Muscle layer of colon (tissue), 2 donors: ENCODE measurements around the gene RASA3.
"Not testable (repeated sequence)": the region's sequence is repeated elsewhere in the genome, so short reads cannot be mapped to it uniquely, and the experiment has no call there.

Experiments used
- H3K27ac ChIP-seq: one replicate; pipeline ENCODE4 v1.7.0; 2013; ENCODE audit warnings: low read depth, mild to moderate bottlenecking, low read length, moderate library complexity
- H3K27me3 ChIP-seq, 2 donors: one replicate each; pipeline ENCODE4 v1.7.0; 2013; ENCODE audit warnings: low read length in 2 of 2, mild to moderate bottlenecking in 2 of 2; ENCODE audit not compliant: insufficient read depth in 2 of 2, control insufficient read depth in 1 of 2
- H3K36me3 ChIP-seq: one replicate; pipeline ENCODE4 v1.7.0; 2013; ENCODE audit warnings: mild to moderate bottlenecking, low read length; ENCODE audit not compliant: insufficient read depth
- H3K4me1 ChIP-seq: one replicate; pipeline ENCODE4 v1.7.0; 2013; ENCODE audit warnings: mild to moderate bottlenecking, low read length; ENCODE audit not compliant: insufficient read depth
- H3K4me3 ChIP-seq, 2 donors: one replicate each; pipeline ENCODE4 v1.7.0; 2013; ENCODE audit warnings: low read length in 2 of 2, low read depth in 1 of 2, mild to moderate bottlenecking in 1 of 2, moderate library complexity in 1 of 2
- H3K9ac ChIP-seq: one replicate; pipeline ENCODE4 v1.7.0; 2013; ENCODE audit warnings: low read length
- H3K9me3 ChIP-seq: one replicate; pipeline ENCODE4 v1.7.0; 2013; ENCODE audit warnings: mild to moderate bottlenecking, low read length
- donor health status: abdominal sarcoma.
- donor health status: Adenocarcinoma of cecum.

RASA3 gene

GRCh38 chr13:114100446-114101357 is 31.7 kb downstream of the RASA3 start:
- Histone ChIP-seq H3K36me3 (no peaks in the 10 kb centered on the region), H3K4me3 (no peak overlapping the region), H3K27me3 (no peaks in the 10 kb centered on the region), H3K27ac (peak overlapping the region; percentile 57), H3K4me1 (peaks cover 31% of the 10 kb centered on the region), H3K9ac (no peak overlapping the region), H3K9me3 (no peaks in the 10 kb centered on the region)

DNA sequence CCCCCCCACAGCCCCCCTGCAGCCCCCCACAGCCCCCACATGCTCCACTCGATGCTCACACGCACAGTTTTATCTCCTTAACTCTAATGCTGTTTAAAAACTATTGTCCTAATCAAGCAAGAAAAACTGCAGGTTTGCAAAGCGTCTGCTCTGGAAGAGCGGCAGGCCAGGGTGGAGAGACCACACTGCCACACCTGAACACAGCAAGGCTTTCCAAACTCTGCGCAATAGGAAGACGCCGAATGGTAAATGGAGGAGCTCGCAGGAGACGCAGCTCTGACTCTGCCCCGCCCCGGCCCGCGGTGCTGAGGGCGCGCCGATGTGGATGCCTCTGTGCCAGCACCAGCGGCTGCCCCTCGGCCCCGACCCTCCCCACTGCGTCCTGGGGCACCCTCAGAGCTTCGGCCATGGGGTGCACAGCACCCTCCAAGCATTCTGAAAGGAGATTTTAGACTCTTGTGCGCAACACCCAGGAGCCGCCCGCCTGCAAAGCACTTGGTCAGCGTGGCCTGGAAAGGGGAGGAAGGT is 32.4 kb downstream of the RASA3 start:
- Histone ChIP-seq H3K9me3 (no peaks in the 10 kb centered on the region), H3K4me1 (peaks cover 23% of the 10 kb centered on the region), H3K27ac (peak overlapping the region; percentile 39), H3K9ac (no peak overlapping the region), H3K27me3 (no peaks in the 10 kb centered on the region), H3K36me3 (no peaks in the 10 kb centered on the region), H3K4me3 (no peak overlapping the region)

- peak overlapping the region; percentile 42 for H3K27ac ChIP-seq
- H3K9me3 ChIP-seq = no peaks in the 10 kb centered on the region
- no peaks in the 10 kb centered on the region for H3K36me3 ChIP-seq
- H3K4me1 ChIP-seq = peaks cover 22% of the 10 kb centered on the region
- H3K4me3 ChIP-seq = no peak overlapping the region
- no peaks in the 10 kb centered on the region for H3K27me3 ChIP-seq
- no peak overlapping the region for H3K9ac ChIP-seq
These were observed 33.2 kb downstream of the RASA3 start for GRCh38 chr13:114099191-114099590.

DNA sequence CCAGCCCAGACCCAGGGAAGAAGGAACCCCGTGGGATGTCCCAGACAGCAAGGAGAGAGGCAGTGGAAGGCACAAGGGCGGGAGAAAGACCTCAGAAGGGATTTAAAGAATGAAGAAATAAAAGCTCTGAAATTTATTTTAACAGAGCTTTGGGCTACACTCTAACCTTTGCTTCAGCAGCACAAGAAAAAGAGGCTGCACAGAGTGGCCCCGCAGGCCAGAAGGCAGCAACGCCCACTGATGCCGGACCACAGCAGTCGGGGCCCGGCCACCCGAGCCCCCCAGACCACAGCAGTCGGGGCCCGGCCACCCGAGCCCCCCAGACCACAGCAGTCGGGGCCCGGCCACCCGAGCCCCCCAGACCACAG is 33.8 kb downstream of the RASA3 start:
- not testable (repeated sequence) for H3K4me3 ChIP-seq, H3K9me3 ChIP-seq, H3K36me3 ChIP-seq, H3K9ac ChIP-seq, H3K27me3 ChIP-seq
- H3K27ac ChIP-seq = peak overlapping the region; percentile 16
- H3K4me1 ChIP-seq = peaks cover 22% of the 10 kb centered on the region

DNA sequence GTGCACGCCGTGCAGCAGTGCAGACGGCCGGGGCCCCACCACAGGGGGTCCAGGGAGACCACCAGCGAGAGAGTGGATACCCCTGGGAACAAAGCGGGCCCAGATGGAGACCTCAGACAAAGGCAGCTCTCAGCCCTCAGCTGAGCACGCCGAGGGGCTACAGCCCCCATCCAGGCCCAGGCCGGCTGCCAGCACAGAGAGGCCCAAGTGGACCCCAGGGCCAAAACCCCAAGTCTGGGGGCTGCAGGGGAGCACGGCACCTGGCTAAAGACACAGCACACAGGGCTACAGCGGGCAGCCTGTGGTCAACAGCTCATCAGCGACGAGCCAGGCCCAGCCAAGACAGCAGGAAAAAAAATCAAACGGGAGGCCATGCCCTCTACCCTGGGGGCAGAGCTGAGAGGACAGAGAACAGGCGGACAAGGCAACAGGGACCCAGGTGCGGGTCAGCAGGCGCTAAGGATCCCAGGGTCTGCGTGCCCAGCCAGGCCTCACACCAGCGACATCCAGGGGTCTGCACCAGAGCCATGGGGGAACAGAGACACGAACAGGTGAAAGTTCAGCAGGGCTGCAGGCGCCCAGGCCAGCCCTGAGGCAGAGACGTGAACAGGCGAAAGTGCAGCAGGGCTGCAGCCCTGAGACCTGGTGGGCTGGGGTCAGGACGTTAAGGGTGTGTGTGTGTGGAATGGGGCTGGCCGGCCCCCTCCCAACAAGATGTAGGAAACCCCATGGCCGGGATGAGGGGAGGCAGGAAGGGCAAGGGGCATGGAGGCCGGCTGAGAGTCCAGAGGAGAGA is 34.3 kb downstream of the RASA3 start:
- no peak overlapping the region for H3K9ac ChIP-seq
- H3K4me3 ChIP-seq = no peak overlapping the region
- peaks cover 22% of the 10 kb centered on the region for H3K4me1 ChIP-seq
- no peaks in the 10 kb centered on the region for H3K36me3 ChIP-seq
- no peaks in the 10 kb centered on the region for H3K9me3 ChIP-seq
- H3K27ac ChIP-seq = peak overlapping the region; percentile 16
- H3K27me3 ChIP-seq = no peaks in the 10 kb centered on the region

DNA sequence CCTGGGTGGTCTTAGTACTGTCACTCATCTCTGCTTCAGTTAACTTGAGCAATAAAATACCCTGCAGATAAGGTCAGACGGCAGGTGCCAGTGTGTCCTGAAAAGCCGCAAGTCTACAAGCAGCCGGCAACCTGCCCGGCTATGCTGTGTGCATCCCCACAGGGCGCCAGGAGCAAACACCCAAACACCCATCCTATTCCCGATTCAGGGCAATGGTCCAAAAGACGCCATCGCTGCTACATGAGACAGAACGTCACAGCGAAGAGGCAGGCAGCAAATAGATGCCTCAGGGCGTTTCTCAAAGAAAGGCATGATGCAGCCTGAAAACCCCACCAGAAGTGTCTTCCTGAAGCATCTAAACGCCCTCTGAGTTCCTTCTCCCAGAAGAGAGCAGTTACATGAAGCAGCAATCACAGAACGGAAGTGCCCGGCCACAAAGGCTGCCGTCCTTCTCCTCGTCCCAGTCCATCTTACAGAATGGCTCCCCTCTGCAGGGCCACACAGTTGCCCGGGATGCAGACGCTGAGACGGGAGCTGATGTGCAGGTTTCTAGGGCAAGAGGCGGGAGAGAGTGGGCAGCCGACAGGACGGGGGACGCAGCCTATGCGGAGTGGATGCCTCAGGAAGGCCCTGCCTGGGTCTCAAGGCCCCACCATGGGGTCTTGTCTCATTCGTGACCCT is 35.1 kb downstream of the RASA3 start:
- no peaks in the 10 kb centered on the region for H3K36me3 ChIP-seq
- no peaks in the 10 kb centered on the region for H3K9me3 ChIP-seq
- H3K9ac ChIP-seq = no peak overlapping the region
- no peak overlapping the region for H3K4me3 ChIP-seq
- H3K27ac ChIP-seq = no peak overlapping the region
- no peaks in the 10 kb centered on the region for H3K27me3 ChIP-seq
- H3K4me1 ChIP-seq = peaks cover 22% of the 10 kb centered on the region

DNA sequence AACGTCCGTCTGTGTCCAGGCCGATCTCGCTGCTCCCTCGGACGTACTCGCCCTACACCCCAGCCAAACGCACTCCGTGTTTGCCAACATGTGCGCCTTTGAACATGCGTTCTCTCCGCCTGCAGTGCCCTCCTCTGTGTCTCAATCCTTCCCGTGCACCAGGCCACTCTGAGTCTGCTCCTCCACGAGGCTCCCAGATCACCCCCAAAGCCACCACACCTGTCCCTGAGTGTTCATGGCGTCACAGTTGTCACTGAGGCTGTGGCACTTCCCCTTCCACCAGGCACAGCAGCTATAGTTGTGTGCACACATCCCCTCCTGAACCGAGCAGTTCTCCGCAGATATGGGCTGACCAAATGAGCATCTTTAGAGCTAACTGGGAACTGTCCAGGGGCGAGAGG is 35.6 kb downstream of the RASA3 start:
- Histone ChIP-seq H3K9me3 (no peaks in the 10 kb centered on the region), H3K27me3 (no peaks in the 10 kb centered on the region), H3K4me1 (peaks cover 22% of the 10 kb centered on the region), H3K27ac (no peak overlapping the region), H3K4me3 (no peak overlapping the region), H3K9ac (no peak overlapping the region), H3K36me3 (no peaks in the 10 kb centered on the region)

DNA sequence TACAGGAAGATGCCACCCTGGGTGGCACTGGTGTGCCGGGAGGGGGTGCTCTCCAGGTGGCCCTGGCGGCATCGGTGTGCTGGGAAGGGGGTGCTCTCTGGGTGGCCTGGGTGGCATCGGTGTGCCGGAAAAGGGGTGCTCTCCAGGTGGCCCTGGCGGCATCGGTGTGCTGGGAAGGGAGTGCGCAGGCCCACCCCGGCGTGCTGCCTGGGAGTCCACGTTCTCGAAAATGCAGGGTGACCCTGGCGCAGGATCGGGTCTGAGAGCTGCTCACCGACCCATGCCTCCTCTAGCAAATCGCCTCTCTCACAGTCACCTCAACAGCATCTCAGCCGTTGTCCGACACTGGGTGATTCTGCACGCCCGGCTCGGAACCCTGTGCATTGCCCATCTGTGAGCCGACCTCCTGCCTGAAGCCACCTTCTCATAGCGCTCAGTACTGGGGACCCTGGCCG is 36.4 kb downstream of the RASA3 start:
- Histone ChIP-seq H3K36me3 (no peaks in the 10 kb centered on the region), H3K27ac (no peak overlapping the region), H3K4me3 (no peak overlapping the region), H3K9ac (no peak overlapping the region), H3K27me3 (no peaks in the 10 kb centered on the region), H3K4me1 (peaks cover 17% of the 10 kb centered on the region), H3K9me3 (no peaks in the 10 kb centered on the region)

- H3K27me3 ChIP-seq = no peaks in the 10 kb centered on the region
- H3K9me3 ChIP-seq = no peaks in the 10 kb centered on the region
- peaks cover 11% of the 10 kb centered on the region for H3K4me1 ChIP-seq
- no peak overlapping the region for H3K9ac ChIP-seq
- no peaks in the 10 kb centered on the region for H3K36me3 ChIP-seq
- H3K27ac ChIP-seq = no peak overlapping the region
- H3K4me3 ChIP-seq = no peak overlapping the region
These were observed 36.9 kb downstream of the RASA3 start for GRCh38 chr13:114095486-114095885.

DNA sequence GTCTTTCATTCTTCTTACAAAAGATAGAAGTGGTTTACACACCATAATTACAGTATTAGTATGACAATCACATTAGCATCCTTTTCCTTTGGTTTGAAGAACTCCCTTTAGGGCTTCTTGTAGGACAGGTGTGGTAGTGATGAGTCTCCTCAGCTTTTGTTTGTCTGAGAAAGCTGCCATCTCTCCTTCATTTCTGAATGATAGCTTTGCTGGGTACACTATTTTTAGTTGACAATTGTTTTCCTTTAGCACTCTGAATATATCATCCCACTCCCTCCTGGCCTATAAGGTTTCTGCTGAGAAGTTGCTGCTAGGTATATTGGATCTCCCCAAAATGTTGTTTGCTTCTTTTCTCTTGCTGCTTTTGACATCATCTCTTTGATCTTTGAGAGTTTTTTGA is 39.3 kb downstream of the RASA3 start:
- H3K9me3 ChIP-seq = no peaks in the 10 kb centered on the region
- H3K36me3 ChIP-seq = no peaks in the 10 kb centered on the region
- H3K4me1 ChIP-seq = peaks cover 2% of the 10 kb centered on the region
- no peak overlapping the region for H3K27ac ChIP-seq
- H3K27me3 ChIP-seq = no peaks in the 10 kb centered on the region
- no peak overlapping the region for H3K9ac ChIP-seq
- H3K4me3 ChIP-seq = no peak overlapping the region

DNA sequence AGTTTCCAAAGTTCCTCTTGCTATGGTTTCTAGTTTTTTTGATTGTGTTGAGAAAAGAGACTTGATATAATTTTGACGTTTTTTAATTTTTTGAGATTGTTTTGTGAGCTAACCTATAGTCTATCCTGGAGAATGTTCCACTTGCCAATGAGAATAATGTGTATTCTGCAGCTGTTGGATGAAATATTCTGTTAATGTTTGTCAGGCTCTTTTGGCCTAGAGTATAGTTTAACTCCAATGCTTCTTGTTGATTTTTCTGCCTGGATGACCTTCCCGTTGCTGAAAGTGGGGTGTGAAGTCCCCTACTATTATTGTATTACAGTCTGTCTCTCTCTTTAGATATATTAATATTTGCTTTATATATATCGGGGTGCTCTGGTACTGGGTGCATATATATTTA is 40.0 kb downstream of the RASA3 start:
- Histone ChIP-seq H3K27ac (no peak overlapping the region), H3K36me3 (no peaks in the 10 kb centered on the region), H3K4me3 (no peak overlapping the region), H3K4me1 (no peaks in the 10 kb centered on the region), H3K27me3 (no peaks in the 10 kb centered on the region), H3K9ac (no peak overlapping the region), H3K9me3 (no peaks in the 10 kb centered on the region)
